Transverse colon (tissue), 4 donors: ENCODE results near the gene GSC2. TPM values are rescaled to one million over a fixed set of nuclear protein-coding genes. Genes with fewer than 3 reads are reported as not detected.

Experiments used
- DNase-seq: peaks from one replicate; pipeline ENCODE4 v3.0.0-alpha.2; 2019
- H3K27ac ChIP-seq, 4 donors: fragments of 200-600 bp; sonication (generic); 2 replicates each; pipeline ENCODE4 v1.5.1; 2016 to 2018; ENCODE audit warnings: inconsistent platforms in 4 of 4
- H3K27me3 ChIP-seq: fragments of 200-600 bp; sonication (generic); 2 replicates; pipeline ENCODE4 v1.5.1; 2017; ENCODE audit warnings: inconsistent platforms
- H3K36me3 ChIP-seq, 4 donors: fragments of 200-600 bp; sonication (generic); 2 replicates each; pipeline ENCODE4 v1.5.1; 2017 to 2019; ENCODE audit warnings: inconsistent platforms in 4 of 4
- H3K4me1 ChIP-seq, 4 donors: fragments of 200-600 bp; sonication (generic); 2 replicates each; pipeline ENCODE4 v1.5.1; 2017 to 2020; ENCODE audit warnings: inconsistent platforms in 4 of 4
- H3K4me3 ChIP-seq, 4 donors: fragments of 200-600 bp; sonication (generic); 1 replicate in 1 of 4; 2 replicates in 3 of 4; pipeline versions ENCODE4 v1.5.1 to v1.6.1; 2017 to 2019; ENCODE audit warnings: inconsistent platforms in 4 of 4
- H3K9me3 ChIP-seq, 2 donors: fragments of 200-600 bp; sonication (generic); 2 replicates each; pipeline ENCODE4 v1.5.1; 2017 to 2019; ENCODE audit warnings: inconsistent platforms in 2 of 2
- EP300 ChIP-seq: sonication (generic); formaldehyde crosslinking; IDR thresholded peaks from one replicate; pipeline ENCODE4 v1.6.1; 2017; ENCODE audit warnings: antibody characterized with exemption, low read depth
- POLR2A ChIP-seq: fragments of 450-650 bp; IDR thresholded peaks from one replicate; pipeline ENCODE4 v1.6.1; 2016; ENCODE audit warnings: antibody characterized with exemption, mild to moderate bottlenecking, moderate library complexity
- POLR2AphosphoS5 ChIP-seq, 3 donors: sonication (generic); formaldehyde crosslinking; IDR thresholded peaks; one replicate each; pipeline ENCODE4 v1.6.1; 2016; ENCODE audit warnings: antibody characterized with exemption in 3 of 3
- WGBS, 2 donors: methylation state at CpG; one replicate each; pipeline ENCODE4 v1.1.5; 2018; ENCODE audit warnings: low coverage in 1 of 2; 5-methylcytosine and 5-hydroxymethylcytosine counted together
- in situ Hi-C, 4 donors: fragments of 200-750 bp; cut with MboI; loops; one replicate each; pipeline versions ENCODE4 v1.15.0 to v1.15.1; 2017; ENCODE audit warnings: low sequenced_read_pairs in 3 of 4, low pct_ligation_motif_present in 1 of 4, low pct_unique_long_range_greater_than_20kb in 1 of 4
- intact Hi-C: fragments of 100-400 bp; cut with DNase I; formaldehyde crosslinking; loops from one replicate; pipeline ENCODE4 v1.15.1; 2023; ENCODE audit warnings: low total_unique reads
- total RNA-seq, 4 donors: library from RNA; depleted of rRNA; stranded (reverse); fragments of >200 nt; gene quantifications; one replicate each; pipeline ENCODE4 v1.1.0, GENCODE V29; 2016
- TF ChIP-seq, protein P1 (sequence below), 5 experiments: fragments of 200-600 bp in 3 of 5; fragments of 450-650 bp in 2 of 5; sonication (generic) in 3 of 5; IDR thresholded peaks; 1 replicate in 2 of 5; 2 replicates in 3 of 5; pipeline ENCODE4 v1.5.1; 2016 to 2017; ENCODE audit warnings: antibody characterized with exemption in 5 of 5, inconsistent platforms in 3 of 5, mild to moderate bottlenecking in 2 of 5, moderate library complexity in 1 of 5

Gene GSC2
- total RNA-seq, 4 donors from 2014 or later = not detected

DNA sequence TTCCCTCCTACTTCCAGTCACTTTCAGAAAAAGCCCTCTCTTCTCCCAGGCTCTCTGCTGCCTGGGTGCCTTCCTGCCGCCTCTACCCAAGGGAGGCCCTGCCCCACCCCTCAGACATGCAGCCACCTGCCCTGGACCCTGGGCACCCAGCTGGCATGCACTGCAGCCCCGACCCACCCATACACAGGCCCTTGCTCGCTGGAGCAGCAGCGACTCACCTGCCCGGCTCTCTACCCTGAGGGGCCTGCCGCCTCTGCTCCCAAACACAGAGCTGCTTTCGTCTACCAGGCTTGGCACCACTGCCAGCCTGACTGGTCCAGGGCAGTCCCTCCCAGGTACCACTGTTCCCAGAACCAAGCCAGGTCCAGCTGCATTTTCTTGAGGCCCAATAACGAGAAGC lies 20.2 kb downstream of the GSC2 start:
- H3K36me3 ChIP-seq = peaks cover 0 to 10% (median 4%) of the 10 kb centered on the region in 4 donors
- in situ Hi-C loops = loop anchor here in 1 of 4 donors (25.0 kb wide), 1 partner anchor 507 kb away; no protein-coding TSS in a partner anchor
- no peaks in the 10 kb centered on the region for H3K27me3 ChIP-seq
- H3K27ac ChIP-seq = no peak overlapping the region
- H3K9me3 ChIP-seq = no peaks in the 10 kb centered on the region
- no peaks in the 10 kb centered on the region for H3K4me1 ChIP-seq
- intact Hi-C loops = no loop called here
- H3K4me3 ChIP-seq = no peak overlapping the region
- DNase-seq = no peak
- TF ChIP-seq, protein P1, sequence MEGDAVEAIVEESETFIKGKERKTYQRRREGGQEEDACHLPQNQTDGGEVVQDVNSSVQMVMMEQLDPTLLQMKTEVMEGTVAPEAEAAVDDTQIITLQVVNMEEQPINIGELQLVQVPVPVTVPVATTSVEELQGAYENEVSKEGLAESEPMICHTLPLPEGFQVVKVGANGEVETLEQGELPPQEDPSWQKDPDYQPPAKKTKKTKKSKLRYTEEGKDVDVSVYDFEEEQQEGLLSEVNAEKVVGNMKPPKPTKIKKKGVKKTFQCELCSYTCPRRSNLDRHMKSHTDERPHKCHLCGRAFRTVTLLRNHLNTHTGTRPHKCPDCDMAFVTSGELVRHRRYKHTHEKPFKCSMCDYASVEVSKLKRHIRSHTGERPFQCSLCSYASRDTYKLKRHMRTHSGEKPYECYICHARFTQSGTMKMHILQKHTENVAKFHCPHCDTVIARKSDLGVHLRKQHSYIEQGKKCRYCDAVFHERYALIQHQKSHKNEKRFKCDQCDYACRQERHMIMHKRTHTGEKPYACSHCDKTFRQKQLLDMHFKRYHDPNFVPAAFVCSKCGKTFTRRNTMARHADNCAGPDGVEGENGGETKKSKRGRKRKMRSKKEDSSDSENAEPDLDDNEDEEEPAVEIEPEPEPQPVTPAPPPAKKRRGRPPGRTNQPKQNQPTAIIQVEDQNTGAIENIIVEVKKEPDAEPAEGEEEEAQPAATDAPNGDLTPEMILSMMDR (IDR thresholded peaks at IDR 0.05) = no peak
- TF ChIP-seq POLR2A (no peak), POLR2AphosphoS5 (IDR thresholded peaks at IDR 0.05) (no peak), EP300 (no peak)
- WGBS, 2 donors = 74% methylated on average over 8 of the region's 8 CpGs; no CpG with 5 or more reads in 1 of the 2 donors

DNA sequence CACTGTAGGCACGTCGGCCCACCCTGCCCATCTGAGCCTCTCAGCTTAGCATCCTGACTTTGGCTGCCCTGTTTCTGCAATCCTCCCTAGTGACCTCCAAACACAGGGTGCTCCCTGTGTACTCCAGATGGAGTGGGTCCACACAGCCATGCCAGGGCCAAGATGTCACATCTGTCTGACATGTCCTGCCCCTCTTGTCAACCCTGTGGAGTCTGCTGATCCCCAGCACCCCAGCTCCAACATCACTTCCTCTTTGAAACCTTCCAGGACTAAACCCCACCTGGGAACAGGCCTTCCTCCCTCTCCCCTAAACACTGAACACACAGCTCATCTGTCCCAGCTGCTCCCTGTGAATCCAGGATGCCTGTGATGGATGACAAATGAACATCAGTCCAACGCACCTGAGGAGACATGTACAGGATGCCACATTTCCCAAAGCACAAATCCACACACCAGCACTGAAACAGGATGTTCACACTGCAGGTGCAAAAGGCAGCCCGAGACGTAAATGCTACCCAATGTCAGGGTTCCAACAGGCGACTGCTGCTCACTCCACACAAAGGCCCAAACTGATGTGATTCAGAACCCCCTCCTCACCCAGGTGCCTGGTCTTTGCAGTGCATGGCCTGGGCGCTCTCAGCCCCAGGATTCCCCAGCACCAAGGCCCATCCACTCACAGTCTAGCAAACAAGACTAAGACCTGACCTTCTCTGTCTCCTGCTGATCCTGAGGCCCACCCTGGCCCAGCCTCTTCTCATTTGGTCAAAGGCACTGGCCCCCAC lies 21.0 kb downstream of the GSC2 start:
- intact Hi-C loops = no loop called here
- Histone ChIP-seq H3K27me3 (no peaks in the 10 kb centered on the region), H3K4me1 (no peaks in the 10 kb centered on the region), H3K27ac (no peak overlapping the region), H3K4me3 (no peak overlapping the region), H3K9me3 (no peaks in the 10 kb centered on the region), H3K36me3 (peaks cover 0 to 7% (median 2%) of the 10 kb centered on the region in 4 donors)
- WGBS, 2 donors = 89% methylated on average over 7 of the region's 7 CpGs; no CpG with 5 or more reads in 1 of the 2 donors
- in situ Hi-C loops = loop anchor here in 1 of 4 donors (25.0 kb wide), 1 partner anchor 508 kb away; no protein-coding TSS in a partner anchor
- TF ChIP-seq EP300 = no peak
- DNase-seq = no peak

DNA sequence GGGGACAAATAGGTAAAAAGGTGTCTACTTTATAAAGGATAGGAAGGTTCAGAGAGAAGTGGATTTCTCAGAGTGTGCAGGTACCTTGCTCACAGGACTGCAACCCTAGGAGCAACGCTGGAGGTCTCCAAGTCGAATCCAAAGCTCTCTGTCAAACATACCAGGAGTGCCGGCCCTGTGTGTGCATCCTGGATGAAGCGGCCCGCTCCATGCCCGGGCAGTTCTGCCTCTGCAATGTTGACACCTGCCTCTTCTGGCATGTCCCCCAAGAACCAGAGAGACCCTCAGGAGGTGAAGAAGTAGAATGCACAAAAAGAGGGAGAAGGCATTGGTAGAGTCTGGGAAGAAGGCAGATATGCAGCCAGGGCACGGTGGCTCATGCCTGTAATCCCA lies 22.1 kb downstream of the GSC2 start:
- no peak for DNase-seq
- Histone ChIP-seq H3K27ac (no peak overlapping the region), H3K4me1 (peaks cover 0 to 3% (median 1%) of the 10 kb centered on the region in 4 donors), H3K36me3 (no peaks in the 10 kb centered on the region), H3K27me3 (no peaks in the 10 kb centered on the region), H3K4me3 (no peak overlapping the region), H3K9me3 (no peaks in the 10 kb centered on the region)
- in situ Hi-C loops = loop anchor here in 1 of 4 donors (25.0 kb wide), 1 partner anchor 509 kb away; no protein-coding TSS in a partner anchor
- intact Hi-C loops = no loop called here
- 75 to 81% methylated on average over 7 of the region's 7 CpGs for WGBS, 2 donors
- TF ChIP-seq EP300 = no peak
- TF ChIP-seq, protein P1 (IDR thresholded peaks at IDR 0.05) = no peak
- TF ChIP-seq POLR2AphosphoS5 (IDR thresholded peaks at IDR 0.05) = no peak

DNA sequence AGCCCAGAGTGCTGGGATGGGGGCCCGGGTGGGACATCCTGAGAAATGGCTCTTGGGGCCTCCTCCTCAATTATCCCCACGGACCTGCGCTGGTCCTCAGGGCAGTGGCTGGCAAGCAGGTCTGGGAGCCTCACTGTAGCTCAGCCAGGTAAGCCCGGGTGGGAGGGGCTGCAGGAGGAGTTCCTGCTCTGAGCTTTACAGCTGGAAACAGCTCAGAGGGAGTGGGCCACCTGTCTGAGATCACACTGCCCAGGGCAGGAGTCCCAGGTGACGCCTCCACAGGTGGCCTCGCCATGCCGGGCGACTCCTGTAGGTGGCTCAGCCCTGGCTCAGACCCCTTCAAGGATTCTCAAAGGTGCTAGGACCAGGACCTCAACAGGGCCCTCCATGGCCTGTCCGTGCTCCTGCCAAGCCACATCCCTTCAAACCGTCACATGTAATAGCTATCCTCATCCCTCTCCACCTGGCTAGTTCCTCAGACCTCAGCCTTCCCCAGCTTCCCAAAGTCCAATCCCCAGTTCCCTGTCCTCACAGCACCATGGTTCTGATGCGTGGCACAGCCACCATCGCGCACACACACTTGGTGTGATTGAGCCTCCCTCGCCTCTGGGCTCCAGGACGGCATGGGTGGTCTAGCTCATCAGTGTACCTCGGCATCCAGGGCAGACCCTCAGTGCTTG lies 22.6 kb downstream of the GSC2 start:
- DNase-seq = peak; percentile 35
- intact Hi-C loops = no loop called here
- H3K36me3 ChIP-seq = no peaks in the 10 kb centered on the region
- H3K27me3 ChIP-seq = no peaks in the 10 kb centered on the region
- TF ChIP-seq, protein P1 (IDR thresholded peaks at IDR 0.05) = peak in 1 of 5 experiments; percentile 14
- no peak for TF ChIP-seq EP300
- no peak overlapping the region for H3K4me3 ChIP-seq
- peaks cover 0 to 7% (median 6%) of the 10 kb centered on the region in 4 donors for H3K4me1 ChIP-seq
- H3K9me3 ChIP-seq = no peaks in the 10 kb centered on the region
- in situ Hi-C loops = loop anchor here in 1 of 4 donors (25.0 kb wide), 1 partner anchor 510 kb away; no protein-coding TSS in a partner anchor
- H3K27ac ChIP-seq = no peak overlapping the region
- 56 to 80% methylated on average over 3 to 16 of the region's 16 CpGs for WGBS, 2 donors
